Stimulated activated CD4-positive, alpha-beta T cell treated with anti-CD3 and anti-CD28 coated beads, Interleukin-12 subunit alpha, Interleukin-12 subunit beta, amount 100 ng/mL, for 48 hours (primary cell): ENCODE measurements around the gene BCDIN3D.

Experiments
- DNase-seq, 3 donors: peaks; one replicate each; pipeline ENCODE4 v3.0.0-alpha.2; 2020; ENCODE audit warnings: low read depth in 2 of 3, low spot score in 1 of 3

Gene BCDIN3D

DNA sequence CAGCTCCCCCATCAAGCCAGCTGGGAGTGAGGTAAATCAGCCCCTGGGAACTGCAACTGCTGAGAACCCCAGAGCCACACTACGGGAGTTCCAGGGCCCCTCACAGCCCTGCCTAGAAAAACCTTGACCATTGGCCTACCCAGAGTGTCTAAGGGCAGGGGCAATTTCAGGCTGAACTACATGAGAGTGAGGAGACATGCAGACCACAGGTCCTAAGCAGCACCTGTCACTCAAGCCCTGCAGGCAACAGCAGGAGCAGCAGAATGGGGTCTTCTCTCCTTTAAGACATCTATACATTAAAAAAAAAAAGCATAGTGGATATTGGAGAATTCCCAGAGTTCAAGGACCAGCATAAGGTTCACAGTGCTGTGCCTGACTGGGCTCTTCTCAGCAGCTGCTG, 19.6 kb downstream of the BCDIN3D start:
- no peak for DNase-seq

DNA sequence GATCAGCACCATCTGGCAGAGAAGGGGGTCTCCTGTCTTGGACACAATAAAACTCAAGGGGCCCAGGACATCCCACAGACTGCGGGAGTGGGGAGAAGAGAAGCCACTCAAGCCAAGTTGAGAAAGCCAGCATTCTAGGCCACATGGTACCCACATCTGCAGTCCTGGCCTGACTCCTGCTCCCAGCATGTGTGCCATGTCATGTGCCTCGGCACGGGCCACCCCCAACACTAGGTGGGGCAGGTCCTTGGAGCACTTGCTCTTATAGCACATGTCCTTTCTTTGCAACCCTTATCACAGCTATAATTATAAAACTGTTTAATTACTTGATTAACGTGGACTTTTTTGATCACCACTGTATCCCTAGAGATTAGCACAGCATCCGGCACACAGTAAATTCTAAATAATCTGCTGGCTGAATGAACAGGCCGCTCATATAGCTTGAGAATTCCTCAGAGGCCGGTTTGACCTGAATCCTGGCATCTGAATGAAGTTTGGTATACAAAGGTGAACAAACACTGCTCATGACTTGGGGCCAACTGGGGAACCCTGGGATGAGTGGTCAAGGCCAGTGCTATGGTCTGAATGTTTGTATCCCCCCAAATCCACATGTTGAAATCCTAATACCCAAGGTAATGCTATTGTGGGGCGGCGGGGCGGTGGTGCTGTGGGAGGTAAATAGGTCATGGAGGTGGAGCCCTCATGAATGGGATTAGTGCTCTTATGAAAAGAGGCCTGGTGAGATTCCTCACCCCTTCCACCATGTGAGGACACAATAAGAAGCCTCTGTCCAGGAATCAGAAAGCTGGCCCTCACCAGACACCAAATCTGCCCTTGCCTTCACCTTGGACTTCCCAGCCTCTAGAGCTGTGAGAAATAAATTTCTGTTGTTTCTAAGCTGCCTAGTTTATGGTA, 21.3 kb downstream of the BCDIN3D start:
- DNase-seq = no peak

DNA sequence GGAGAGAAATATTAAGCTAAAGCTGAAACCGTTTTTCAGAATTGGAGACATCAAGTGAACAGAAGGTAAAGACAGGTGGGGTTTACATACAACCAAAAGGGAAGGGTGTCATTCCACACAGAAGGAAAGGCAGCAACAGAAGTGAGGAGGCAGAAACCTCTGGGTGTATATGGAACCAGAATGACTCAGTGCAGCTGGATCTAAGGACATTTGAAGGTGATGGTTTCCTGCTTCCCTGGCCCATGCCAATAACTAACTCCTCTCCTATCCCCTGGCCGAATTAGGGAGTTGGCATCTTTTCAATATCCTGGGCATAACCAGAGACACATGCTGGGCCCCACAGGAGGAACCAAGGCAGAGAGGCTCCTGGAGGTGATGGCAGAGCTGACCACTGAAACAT, 23.1 kb downstream of the BCDIN3D start:
- no peak for DNase-seq

DNA sequence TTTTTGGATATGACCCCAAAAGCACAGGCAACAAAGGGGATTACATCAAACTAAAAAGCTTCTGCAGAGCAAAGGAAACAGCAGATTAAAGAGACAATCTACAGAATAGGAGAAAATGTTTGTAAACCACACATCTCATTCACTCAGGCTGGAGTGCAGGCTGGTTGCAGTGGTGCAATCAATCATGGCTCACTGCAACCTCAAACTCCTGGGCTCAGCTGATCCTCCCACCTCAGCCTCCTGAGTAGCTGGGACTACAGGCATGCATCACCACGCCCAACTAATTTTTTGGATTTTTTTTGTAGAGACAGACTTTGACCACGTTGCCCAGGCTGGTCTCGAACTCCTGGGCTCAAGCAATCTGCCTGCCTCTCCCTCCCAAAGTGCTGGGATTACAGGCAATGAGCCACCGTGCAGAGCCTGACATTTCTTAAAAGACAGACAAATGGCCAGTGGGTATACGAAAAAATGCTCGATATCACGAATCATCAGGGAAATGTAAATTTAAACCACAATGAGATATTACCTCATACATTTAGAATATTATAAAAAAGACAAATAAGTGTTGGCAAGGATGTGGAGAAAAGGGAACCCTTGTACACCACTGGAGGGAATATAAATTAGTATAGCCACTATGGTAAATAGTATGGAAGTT, 24.5 kb downstream of the BCDIN3D start:
- no peak for DNase-seq

DNA sequence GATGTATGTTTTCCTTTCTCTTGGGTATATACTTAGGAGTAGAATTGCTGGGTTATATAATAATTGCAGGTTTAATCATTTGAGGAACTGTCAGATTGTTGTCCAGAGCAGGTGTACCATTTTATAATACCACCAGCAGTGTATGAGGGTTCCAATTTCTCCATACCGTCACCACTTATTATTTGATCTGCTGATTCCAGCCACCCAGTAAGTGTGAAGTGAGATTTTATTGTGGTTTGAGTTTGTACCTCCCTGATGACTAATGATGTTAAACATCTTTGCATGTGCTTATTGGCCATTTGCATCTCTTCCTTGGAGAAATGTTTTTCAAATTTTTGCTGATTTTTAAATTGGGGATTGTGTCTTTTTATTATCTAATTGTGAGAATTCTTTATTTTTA, 29.8 kb downstream of the BCDIN3D start:
- no peak for DNase-seq

DNA sequence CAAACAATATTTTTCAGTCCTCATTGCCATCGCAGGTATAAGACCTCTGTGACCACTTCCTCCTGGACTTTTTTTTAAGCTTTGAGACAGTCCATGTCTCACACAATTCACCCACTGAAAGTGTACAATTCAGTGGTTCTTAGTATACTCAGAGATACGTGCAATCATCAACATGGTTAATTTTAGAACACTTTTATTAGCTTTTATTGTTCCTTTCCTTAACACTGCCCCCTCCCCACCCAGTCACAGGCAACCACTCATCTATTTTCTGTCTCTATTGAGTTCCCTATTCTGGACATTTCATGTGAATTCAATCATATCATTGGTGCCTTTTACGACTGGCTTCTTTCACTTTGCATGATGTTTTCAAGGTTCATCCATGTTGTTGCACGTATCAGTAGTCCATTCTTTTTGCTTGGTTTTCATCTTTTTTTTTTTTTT, 30.9 kb downstream of the BCDIN3D start:
- no peak for DNase-seq

DNA sequence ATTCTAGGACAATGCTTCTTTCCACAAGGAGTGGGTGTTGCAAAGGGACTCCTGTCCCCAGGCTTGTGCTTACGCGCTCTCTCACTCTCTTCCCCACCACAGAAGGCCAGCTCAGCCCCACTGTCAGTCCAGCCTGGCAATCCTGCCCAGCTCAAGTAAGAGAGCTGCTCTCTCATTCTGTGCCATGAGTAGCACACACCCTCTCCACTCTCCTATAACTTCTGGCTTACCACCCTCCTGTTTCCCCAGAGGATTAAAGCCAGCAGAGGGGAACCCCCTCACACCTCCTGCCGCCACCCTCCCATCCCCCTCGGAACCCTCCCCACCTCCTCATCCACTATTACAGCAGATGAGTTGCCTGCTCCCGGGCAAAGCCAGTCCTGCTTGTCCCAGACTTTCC, 31.8 kb downstream of the BCDIN3D start:
- no peak for DNase-seq

DNA sequence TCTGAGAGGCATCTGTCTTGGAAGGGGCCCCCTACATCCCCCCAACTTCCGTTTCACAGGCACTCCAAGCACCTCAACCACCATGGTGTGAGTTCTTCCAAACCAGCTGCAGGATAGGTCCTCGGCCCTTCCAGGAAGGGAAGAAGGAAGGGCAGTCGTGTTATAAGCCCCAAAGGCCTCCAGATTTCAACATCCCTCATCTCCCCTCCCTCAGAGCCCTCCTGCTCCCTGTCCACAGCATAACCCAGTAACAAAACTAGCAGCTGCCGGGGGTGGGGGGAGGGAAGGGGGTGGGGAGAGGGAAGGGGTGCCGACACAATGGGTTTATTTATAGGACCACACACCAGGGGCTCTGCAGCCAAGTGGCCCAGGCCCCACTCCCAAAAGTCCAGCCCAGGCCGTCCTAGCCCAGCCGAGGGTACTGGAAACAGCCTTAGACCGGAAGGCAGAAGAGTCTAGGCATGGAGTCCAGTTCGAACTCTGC, 33.0 kb downstream of the BCDIN3D start:
- no peak for DNase-seq

DNA sequence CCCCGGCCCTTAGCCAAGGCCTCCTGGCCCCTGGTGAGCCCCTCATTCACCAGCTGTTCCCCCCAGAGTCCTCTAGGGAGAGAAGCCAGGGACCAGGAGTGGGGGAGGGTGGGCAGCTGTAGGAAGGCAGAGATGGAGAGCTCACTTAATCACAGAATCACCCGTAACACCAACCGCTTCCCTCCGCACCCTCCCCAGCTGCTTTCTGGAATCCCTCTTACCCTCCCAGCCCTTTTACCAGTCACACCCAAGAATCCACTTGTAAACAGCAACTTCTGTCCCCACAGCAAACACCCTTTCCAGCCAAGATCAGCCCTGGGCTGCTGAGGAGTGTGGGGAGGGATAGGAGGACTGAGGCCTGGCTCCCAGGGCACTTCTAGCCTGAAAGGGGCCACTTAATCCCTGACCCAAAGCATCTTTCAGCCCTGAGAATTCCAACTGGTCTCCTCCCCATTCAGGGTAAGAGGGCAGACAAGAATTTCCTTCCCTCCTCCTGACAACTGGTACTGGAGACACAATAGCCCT, 33.5 kb downstream of the BCDIN3D start:
- no peak for DNase-seq

DNA sequence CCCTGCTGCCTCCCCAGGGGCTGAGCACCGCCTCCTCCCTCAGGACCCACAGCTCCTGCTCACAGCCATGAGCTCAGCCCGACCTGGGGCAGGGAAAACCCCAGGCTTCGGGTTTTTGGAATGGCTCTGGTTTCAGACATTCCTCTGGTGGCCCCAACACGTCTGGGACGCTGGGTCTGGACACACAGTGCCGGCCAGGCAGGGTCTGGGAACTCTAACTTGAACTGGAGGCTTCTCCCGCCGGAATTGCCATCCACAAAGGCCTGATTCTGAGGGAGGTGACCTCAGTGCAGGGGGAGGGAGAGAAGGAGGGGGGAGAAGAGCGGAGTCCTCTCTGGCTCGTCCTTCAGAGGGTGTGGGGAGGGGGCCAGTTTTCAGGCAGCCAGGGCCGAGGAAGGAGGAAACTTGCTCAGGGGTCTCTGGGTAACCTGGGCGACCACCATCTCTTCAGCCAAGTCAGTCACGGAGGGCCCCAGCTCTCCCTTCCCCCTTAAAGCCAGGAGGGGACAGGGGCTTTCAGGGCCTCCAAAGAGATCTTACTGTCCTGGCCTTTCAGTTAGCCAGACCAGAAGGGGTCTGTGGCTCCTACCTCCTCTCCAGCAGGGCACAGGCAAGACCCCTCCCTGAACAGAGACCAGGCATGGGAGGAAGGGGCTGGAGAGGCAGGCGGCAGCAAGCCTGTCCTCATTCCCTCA, 34.1 kb downstream of the BCDIN3D start:
- DNase-seq = no peak

DNA sequence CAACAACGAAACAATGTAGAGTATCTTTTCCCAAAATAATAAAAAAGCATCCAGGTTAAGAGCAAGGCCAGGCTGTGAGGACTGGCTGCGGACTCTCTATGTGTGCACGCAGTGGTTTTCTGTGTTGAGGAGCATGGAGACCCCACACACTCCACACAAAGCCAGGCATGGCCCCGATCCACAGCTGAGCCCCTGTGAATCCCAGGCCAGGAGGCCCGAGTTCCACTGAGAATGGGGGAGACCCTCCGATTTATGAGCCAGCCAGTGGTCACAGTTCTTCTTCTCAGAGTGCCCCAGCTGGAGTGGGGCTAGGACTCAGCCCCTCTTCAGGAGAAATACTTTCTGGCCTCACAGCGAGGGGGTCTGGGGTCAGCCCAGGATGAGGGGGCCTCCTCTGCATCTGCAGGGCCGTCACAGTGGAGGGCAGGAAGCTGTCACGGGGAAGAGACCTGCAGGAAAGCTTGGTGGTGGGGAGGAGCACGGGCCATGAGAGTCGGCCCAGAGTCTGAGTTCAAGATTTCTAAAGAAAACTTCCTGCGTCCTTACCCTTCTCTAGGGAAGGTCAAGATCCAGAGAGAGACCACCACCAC, 34.8 kb downstream of the BCDIN3D start:
- no peak for DNase-seq

DNA sequence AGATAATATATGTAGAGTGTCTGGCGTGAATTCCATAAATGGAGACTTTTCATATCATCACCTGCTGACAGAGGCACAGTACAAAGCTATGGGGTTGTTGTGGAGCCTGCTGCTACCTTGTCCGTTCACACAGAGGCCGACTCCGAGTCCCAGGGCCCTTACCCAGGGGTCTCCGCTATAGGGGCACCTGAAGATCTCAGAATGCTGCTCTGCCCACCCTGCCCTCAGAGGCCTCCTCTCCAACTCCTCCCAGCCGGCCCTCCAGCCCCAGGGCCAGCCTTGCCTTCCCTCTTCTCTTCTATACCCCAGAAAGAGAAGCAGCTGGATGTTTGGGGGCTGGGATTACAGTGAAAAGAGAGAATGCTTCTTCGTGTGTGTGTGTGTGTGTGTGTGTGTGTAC, 36.0 kb downstream of the BCDIN3D start:
- DNase-seq = no peak

DNA sequence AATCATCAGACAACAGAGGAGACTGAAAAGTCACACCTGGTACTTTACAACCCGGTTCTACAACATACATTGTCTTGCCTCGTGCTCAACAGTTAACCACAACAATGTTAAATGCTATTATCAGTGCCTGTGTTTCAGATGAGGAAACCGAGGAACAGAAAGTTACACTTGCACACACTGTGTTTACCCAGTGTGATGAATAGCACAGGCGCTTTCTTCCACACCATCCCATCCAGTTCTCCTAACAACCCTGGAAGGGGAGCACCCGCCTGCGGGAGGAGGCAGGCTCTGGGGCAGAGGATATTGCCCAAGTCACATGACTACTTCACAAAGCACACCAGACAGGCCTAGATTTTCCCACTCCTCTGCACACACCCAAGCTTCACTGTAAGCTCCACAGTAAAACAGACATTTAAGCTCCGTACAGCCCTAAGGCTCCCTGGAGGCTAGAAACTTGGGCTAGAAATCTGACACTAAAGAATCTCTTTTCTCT, 36.5 kb downstream of the BCDIN3D start:
- no peak for DNase-seq

DNA sequence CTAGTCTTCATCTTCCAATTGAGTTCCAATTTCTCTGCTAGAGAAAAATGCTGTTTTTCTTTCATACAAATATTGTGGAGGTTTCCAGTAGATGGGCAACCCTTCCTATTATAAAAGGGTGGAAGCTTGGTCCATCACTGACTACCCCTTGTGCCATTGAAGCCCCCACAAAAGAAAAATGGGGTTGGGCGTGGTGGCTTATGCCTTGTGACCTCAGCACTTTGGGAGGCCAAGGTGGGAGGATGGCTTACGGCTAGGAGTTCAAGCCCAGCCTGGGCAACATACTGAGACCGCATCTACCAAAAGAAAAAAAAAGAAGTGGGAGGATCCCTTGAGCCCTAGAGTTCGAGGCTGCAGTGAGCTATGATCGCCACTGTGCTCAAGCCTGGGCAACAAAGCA, 37.5 kb downstream of the BCDIN3D start:
- no peak for DNase-seq

DNA sequence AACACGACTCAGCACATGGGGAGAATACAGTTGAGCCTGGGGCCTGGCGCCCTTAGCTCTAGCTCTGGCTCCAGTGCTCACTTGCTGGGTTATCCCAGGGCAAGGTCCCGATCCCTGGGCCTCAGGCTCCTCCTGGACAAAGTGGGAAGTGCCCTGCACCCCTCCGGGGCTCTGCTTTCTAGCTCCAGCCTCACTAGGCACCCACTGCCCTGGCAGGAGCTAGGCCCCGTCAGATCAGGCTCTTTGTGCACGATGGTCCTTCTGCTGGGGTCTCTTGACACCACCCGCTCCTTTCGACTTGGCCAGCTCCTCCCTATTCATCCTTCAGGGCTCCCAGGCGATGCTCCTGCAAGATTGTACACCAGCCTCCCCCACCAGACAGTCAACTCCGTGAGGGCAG, 38.1 kb downstream of the BCDIN3D start:
- no peak for DNase-seq

DNA sequence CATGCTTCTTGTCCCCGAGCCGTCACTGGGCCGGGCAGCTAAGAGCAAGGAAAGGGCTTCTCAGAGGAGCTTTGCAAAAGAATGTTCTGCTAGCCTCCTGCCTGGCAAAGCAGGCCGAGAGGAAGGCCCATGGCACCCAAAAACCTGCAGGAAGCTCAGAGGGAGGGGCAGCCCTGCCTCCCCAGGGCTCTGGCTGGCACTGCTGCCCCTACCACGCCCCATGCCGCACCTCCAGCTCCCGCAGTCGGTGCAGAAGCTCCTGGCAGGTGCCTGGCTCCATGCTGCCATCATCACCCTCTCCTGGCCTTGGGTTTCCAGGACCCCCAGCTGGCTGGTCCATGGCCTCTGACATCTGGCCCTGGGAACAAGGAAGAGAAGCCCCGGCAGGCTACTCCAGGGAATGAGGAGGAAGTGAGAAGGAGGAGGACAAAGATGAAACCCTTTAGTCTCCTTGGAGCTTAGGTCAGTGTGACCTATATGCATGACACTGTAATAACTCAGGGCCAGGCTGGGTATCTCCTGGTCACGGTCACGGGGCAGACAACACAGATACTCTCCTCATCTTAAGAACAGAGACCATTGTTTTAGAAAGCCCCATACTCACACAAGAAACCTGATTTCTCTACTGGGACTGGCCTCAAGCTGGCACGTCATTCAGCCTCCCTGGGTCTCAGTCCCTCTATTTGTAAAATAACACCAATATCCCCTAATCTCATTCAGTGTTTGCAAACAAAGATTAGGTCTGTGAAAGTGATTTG, 39.0 kb downstream of the BCDIN3D start:
- no peak for DNase-seq

DNA sequence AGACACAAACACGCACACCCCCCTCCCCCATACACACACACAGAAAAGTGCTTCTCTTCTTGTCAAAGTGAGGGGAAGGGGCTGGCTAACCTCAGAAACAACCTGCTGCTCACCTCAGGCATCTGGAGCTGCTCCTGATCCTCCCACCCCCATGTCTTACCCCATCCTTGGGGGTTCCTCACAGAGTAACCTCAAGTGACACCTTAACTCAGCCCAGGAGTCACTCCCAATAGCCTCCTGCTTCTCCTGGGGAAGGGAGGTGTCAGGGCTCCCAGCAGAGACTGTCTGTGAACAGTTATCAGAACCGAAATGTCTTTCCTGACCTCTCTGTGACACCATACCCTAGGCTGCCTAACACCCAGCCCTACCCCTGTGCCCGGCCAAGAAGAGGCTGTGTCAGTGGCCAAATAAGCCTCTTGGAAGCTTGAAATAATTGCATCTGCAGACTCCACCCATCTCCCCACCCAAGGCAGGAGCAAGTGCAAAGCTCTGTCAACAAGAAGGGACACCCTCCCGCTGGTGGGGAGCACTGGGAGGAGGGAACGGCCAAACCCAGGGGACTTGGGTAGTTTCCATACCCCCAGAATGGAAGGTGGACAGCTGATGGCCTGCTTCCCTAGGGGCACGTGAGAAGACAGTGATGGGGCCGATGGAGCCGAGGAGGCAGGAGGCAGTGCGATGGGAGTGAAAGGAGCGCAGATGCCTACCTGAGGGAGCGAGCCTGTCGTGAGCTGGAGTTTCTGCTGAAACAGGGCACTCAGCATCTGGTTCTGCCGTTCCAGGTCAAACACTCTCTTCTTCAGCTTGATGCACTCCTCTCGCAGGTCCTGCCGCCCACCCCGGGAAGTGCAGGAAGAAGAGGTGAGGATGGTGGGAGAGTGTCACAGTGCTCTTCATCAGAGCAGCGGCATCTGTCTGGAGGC, 41.5 kb downstream of the BCDIN3D start:
- no peak for DNase-seq

DNA sequence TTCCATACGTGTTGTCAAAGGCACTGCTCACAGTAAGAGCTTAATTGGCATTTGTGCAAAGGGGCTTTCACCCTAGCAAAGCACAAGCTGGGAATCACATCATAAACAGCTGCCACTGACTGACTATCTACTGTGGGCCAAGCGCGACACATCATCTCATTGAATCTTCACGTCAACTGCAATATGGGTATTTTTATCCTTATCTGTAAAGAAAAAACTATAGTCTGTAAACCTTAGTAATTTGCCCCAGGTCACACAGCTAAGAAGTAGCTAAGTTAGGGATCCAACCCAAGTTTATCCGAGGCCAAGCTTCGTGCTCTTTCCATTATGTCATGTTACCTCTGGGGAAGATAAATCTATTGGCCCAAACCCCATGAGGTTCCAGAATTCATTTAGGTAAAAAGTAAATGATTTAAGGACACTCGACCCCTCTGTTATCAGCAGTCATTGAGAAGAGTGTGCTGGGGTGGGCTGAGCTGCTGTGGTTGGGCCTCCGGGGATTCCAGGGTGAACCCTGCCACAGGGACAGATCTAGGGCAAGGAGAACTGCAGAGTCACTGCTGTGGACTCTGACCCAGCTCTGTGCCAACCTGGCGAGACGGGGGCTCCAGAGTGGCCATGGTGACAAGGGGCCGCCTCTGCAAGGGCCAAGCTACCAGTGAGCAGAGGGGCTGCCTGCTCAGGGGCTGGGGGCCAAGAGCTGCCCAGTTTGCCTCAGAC, 42.3 kb downstream of the BCDIN3D start:
- no peak for DNase-seq

DNA sequence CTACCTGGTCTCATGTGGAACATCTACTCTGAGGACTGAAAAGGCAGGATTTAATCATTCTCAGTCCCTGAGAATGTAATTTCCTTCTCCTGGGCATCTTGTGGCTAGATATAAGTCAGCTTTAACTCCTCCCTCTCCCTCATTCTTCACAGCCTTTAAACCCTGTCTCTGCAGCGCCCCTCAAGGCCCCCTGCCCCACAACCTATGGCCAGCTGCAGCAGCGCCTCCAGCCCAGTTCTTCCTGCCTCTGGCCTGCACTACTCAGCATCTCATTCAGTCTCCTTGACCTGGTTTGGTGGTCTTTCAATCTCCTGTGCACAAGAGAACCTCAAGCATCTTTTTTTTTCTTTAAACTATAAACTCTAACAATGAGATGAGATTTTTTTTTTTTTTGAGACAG, 44.0 kb downstream of the BCDIN3D start:
- DNase-seq = no peak
